Activated T-cell treated with anti-CD3 and anti-CD28 coated beads, Interleukin-2, amount 50 U/mL, for 48 hours (primary cell): Measurements from ENCODE around the gene RUNX3.

ENCODE experiments used
- DNase-seq, 2 experiments: peaks; one replicate each; pipeline ENCODE4 v3.0.0-alpha.2; 2020

RUNX3 gene

GRCh38 chr1:24861821-24862727, 68.0 kb downstream of the RUNX3 start:
- DNase-seq = no peak

GRCh38 chr1:24860841-24861240, 69.2 kb downstream of the RUNX3 start:
- DNase-seq = no peak

GRCh38 chr1:24859063-24860010, 70.7 kb downstream of the RUNX3 start:
- DNase-seq = no peak

GRCh38 chr1:24858277-24858676, 71.8 kb downstream of the RUNX3 start:
- DNase-seq = no peak

- DNase-seq = no peak
Measured at GRCh38 chr1:24857507-24858133, 72.5 kb downstream of the RUNX3 start.

GRCh38 chr1:24856787-24857506, 73.1 kb downstream of the RUNX3 start:
- no peak for DNase-seq

GRCh38 chr1:24855474-24855873, 74.6 kb downstream of the RUNX3 start:
- no peak for DNase-seq

- DNase-seq = no peak
Measured at GRCh38 chr1:24853649-24854048, 76.4 kb downstream of the RUNX3 start.

- no peak for DNase-seq
Measured at GRCh38 chr1:24850328-24850920, 79.7 kb downstream of the RUNX3 start.

- DNase-seq = peak in 1 of 2 experiments; percentile 39
Measured at GRCh38 chr1:24849672-24850295, 80.3 kb downstream of the RUNX3 start.
